Inflammatory macrophage treated with lipopolysaccharide for 4 hours (primary cell): ENCODE measurements around the gene MTHFR.

Source experiments
- DNase-seq: peaks from one replicate; pipeline ENCODE4 v3.0.0-alpha.2; 2020

Gene MTHFR

DNA sequence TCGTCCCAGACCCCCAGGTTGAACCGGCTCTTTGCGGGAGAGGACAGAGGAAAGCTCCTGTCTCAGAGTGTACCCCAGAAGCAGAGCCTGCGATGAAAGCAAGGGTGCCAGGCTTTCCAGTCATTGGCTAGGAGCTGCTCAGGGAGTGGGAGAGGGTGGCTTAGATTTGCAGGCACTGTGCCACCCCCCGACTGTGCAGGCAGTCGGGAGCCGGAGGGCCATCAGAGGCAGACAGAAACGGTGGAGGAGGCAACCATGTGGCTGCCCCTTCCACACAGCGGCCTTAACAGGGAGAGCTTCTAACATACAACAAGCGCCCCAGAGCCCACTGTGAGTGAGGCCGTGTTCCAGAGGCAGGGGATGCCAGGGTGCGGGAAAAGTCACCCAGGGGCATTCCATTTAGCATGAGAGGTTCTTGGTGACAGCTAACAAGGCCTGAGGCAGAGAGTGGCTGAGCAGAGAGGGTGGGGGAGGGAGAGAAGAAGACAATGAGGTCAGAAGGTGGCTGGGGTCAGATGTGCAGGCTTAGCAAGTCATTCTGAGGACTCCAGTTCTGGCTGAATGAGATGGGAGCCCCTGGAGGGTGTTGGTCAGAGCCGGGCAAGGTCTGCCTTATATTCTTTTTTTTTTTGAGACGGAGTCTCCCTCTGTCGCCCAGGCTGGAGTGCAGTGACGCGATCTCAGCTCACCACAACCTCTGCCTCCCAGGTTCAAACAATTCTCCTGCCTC, 53.2 kb downstream of the MTHFR start:
- DNase-seq, result no peak

- no peak for DNase-seq
Measured at GRCh38 chr1:11751087-11751486, 54.7 kb downstream of the MTHFR start.

DNA sequence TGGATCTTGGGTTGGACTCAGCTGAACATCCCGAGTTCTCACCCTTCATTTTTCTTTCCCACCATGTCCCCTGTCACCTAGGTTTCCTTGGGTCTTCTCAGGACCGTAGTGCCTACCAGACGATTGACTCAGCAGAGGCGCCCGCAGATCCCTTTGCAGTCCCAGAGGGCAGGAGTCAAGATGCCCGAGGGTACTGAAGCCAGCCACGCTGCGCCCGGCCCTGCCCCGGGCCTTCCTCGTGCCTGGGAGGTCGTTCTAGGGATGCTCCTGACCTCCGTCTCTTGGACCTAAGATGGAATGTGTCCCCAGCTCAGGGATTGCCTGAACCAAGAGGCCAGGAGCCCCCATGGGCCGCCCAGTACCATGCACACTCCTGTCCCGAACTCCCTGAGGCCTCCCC, 55.8 kb downstream of the MTHFR start:
- DNase-seq, result no peak

DNA sequence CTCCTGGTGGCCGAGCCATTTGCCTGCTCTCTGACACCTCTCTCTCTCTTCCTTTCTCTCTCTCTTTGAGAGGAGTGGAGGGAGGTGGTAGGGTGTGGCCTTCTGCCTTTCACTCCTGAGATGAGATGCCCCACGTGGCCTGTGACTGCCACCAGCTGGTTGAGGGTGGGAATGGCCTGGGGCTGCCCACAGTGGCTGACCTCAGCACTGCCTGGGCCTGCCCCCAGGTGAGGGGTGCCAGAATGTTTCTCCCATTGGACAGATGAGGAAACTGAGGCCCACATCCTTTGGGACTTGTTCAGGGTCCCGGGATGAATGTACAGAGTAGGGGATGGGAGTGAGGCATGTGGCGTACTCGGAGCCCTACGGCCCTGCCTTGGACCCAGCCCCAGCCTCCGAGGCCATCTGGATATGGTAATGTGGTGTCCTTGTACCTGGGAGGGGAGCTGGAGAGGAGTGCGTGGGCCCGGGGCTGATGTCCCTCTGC, 56.5 kb downstream of the MTHFR start:
- peak; percentile 39 for DNase-seq

DNA sequence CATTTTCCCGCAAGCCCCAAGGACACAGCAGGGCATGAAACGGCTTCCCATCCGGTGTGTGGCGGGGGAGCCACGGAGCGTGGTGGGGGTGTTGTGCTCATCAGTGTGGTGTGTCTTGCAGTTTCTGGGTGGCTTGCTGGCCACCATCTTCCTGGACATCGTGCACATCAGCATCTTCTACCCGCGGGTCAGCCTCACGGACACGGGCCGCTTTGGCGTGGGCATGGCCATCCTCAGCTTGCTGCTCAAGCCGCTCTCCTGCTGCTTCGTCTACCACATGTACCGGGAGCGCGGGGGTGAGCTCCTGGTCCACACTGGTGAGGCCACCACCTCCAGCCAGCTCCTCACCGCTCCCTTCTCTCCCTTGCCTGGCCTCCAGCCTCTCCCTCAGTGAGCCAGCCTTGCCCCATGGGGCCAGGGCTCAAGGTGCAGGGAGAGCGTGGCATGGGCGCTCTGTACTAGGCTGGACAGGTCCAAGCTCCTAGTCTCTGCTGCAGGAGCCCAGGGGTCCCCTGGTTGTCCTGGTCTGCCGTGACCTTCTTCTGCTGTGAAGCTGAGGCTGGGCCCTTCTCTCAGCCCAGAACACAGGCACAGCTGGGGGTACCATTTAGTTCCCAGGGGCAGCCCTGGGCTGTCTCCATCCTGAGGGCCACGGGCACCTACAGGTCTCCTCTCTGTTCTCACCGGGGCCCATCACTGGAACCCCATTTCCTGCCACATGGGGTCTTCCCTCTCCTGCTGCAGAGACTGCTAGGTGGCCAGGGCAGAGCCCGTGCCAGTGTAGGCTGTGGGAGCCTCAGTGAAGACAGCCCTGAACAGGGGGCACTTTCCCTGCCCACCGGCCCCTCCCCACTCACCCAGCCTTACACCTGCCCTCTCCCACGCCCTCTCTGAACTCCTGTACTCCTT, 57.2 kb downstream of the MTHFR start:
- DNase-seq, result no peak

GRCh38 chr1:11746795-11747487, 58.8 kb downstream of the MTHFR start:
- no peak for DNase-seq

DNA sequence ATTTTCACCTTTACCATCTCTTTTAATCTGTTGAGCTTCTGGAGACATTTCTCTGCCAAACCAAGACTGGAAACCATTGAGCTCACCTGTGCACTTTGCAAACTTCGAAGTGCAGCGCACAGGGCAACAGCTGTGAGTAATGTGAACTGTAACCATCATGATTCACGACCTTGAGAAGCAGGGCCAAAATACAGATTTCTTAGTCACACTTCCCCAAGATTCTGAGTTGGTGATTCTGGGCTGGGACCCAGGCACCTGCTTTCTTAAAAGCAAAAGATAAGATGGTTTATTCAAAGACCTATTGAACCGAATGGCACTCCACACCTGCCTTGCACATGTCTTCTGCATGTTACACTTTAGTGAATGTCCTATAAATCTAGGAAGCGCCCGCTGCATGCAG, 59.7 kb downstream of the MTHFR start:
- DNase-seq, result no peak

DNA sequence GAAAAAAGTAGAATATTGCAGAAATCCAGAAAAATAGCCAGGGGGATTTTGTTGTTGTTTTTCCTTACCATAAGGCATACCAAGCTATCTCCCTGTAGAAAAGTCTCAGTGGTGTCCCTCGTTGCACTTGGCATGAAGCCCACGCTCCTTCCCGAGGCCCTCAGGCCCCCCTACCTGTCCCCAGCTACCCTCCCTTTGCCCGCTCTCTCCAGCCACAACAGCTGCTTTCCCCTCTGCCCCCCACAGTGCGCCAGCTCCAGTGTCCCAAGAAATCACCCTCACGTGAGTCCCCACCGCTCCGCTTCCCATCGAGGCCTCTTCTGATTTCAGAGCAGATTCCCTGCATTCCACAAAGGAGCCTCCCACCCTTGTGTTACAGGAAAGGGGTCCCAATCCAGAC, 61.5 kb downstream of the MTHFR start:
- DNase-seq, result no peak

DNA sequence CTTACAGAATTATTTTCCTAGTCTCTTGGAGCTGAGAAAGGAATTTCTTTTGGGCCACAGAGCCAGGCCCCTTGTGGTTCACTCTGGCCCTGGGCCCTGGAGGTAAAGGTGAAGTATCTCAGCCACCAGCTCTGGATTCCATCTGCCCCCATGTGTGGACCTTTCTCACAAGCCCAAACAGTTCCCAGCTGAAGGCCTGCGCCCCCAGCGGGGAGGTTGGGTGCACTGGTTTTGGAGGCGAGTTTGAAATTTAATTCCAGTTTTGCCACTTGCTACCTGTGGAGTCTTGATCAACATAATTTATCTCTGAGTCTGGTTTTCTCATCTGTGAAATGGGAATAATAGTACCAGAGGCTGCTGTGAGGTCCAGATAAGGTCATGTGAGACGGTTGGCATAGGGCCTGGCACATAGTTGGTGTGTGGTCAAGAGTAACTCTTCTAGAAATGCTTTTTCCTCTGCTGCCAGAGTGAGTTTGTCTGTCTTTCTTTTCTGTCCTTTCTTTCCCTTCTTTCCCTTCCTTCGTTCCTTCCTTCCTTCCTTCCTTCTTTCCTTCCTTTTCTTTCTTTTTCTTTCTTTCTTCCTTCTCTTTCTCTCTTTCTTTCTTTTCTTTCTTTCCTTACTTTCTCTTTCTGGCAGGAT, 63.7 kb downstream of the MTHFR start:
- DNase-seq, result no peak

DNA sequence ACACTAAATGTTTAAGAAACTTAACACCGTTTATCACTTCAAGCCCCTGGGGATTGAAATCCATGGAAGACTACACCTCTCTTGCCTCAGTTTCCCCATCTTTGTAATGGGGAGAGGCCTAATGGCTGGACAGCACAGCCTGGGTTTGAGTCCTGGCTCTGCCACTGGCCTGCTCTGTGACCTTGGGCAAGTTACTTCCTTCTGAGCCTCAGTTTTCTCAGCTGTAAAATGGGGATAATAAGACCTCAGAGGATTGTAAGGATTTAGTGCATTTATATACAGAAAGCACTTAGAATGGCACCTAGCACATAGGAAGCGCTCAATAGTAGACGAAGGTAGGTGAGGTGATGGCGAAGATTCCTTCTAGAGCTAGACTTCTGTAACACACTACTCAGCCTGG, 64.3 kb downstream of the MTHFR start:
- no peak for DNase-seq

DNA sequence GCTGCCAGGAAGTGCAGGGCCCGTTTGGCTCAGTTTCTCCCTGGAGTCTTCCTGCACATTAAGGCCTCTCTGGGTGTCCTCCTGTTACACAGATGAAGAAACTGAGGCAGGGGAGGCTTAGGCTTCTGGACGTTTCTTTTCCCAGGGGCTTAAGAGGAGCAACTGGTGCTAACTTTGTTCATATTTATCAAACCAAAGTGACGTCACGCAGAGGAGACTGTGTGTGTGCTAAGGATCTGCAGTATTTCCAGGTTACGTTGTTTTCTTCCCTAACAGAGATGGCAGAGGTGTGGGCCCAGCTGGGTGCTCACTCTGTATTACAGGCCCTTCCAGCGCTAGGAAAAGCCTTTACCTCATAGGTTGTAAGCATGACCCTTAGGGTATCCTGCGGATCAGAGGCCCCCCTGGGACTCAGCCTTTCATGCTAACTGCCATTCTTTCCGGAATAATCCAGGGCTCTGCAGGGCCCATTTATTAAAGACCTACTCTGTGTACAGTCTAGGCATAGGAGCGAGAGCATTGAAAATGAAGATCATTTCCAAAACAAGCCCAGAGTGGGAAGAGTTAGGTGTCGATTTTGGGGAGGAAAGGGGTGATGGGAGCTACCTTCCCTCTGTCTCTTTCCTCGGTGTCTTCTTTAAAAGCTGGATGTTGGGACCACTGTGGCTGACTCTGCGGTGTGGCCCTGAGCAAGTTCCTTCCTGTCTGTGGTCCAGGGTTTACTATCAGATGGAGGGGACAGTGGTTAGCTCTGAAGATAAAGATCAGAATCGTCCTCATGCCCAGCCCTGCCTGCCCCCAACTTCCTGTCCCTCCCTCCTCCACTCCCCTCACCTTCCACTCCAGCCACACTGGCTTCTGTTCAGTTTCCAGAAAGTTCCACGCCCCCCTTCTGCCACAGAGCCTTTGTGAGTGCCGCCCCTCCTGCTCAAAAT, 65.2 kb downstream of the MTHFR start:
- DNase-seq, result no peak

GRCh38 chr1:11738783-11739182, 67.0 kb downstream of the MTHFR start:
- peak; percentile 58 for DNase-seq

- no peak for DNase-seq
Measured at GRCh38 chr1:11738096-11738495, 67.7 kb downstream of the MTHFR start.

DNA sequence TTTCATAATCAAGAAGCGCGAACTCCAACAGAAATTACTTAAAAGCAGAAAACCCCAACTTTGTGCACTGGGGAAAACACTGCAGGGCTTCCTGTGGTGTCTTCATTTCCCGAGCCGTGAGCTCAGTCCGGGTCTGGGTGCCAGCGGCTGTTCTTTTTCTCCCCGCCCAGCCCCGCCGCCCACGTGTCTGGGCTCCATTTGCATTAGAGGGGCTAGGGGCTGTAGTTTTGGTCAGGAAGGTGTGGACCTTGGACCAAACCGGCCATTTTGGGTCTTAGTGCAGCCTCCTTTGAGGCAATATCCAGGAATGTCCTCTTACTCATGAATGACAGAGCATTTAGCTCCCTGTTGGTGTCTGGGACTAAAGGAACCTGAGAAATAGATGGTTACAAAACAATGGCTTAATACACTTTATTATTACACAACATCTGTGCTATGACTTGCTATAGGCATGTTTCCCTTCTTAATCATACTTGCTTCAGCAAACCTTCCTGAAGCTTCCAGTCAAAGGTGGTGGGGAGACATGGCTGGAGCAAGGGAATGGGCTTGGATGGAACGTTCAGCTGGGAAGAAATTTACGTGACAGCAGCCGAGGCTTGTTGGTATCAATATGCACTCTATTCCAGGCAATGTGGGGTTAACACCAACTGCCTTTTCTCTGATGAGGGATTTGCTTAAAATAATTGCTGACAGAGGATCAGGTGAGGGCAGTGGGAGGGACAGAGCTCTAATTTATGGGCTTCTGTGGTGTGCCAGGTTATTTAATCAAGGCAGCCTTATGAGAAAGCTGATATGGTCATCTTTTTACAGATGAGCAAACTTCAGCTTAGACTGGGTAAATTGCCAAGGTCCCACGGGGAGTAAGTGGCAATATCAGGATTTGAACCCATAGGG, 68.8 kb downstream of the MTHFR start:
- peak; percentile 99 for DNase-seq

- peak; percentile 96 for DNase-seq
Measured at GRCh38 chr1:11735854-11736745, 69.7 kb downstream of the MTHFR start, which contains the start of gene AGTRAP. AGTRAP (plus strand) TSS chr1:11736136; CDS start chr1:11736209, 73 bp downstream.
